ENCODE results near the gene SPAG17. TPM values are rescaled to one million over a fixed set of nuclear protein-coding genes. Genes with fewer than 3 reads are reported as not detected.

Gene SPAG17
- total RNA-seq, result not detected in 2 replicates
- 0.21 TPM for total RNA-seq (2013)
- polyA plus RNA-seq, result not detected in 2 replicates
- polyA minus RNA-seq, result not detected in 2 replicates

GRCh38 chr1:118185084-118185832, at the start of gene SPAG17:
SPAG17 (minus strand) TSS chr1:118185228; CDS start chr1:118185157, 71 bp downstream.
- 10% methylated on average over 28 of the region's 30 CpGs for WGBS (ENCODE audit: insufficient coverage)
- peaks cover 0 to 11% (median 0%) of the 10 kb centered on the region in 3 donors for H3K9me3 ChIP-seq (ENCODE audit: control extremely low read depth in 1 of 3, control insufficient read depth in 2 of 3, insufficient read depth in 1 of 3, low read length in 2 of 3)
- no peak within 1 kb of the TSS for H3K27ac ChIP-seq (ENCODE audit: low read length in 2 of 2)
- ChIA-PET CTCF (no interaction called here), POLR2A (no interaction called here)
- H3K36me3 ChIP-seq (replicated peaks in 1 of 2; ENCODE audit: control extremely low read depth in 1 of 2, control insufficient read depth in 1 of 2, extremely low read depth in 1 of 2, insufficient read depth in 2 of 2, low read length in 1 of 2), result no peaks in the 10 kb centered on the region
- H3K79me2 ChIP-seq (ENCODE audit: control insufficient read depth, insufficient read depth, low read length), result no peaks in the 10 kb centered on the region
- intact Hi-C loops (cut with micrococcal nuclease), result no loop called here
- H2AFZ ChIP-seq (ENCODE audit: insufficient read depth, low read depth, low read length, poor library complexity, severe bottlenecking), result peak within 1 kb of the TSS; percentile 23
- no peaks in the 10 kb centered on the region for H4K20me1 ChIP-seq (ENCODE audit: control insufficient read depth, insufficient read depth, low read length, poor library complexity, severe bottlenecking)
- Mint-ChIP-seq H3K9me3 (ENCODE audit: insufficient read depth) (peaks cover 1% of the 10 kb centered on the region), H3K4me1 (peaks cover 3% of the 10 kb centered on the region), H3K27ac (no peak within 1 kb of the TSS), H3K4me3 (no peak within 1 kb of the TSS), H3K27me3 (peaks cover 18% of the 10 kb centered on the region)
- ATAC-seq (ENCODE audit: low read depth) (no peak), DNase-seq (no peak)
- H3K27me3 ChIP-seq (replicated peaks in 1 of 4; ENCODE audit: control extremely low read depth in 1 of 4, control insufficient read depth in 3 of 4, insufficient read depth in 4 of 4, low read length in 3 of 4), result no peaks in the 10 kb centered on the region
- no peaks in the 10 kb centered on the region for H3K4me1 ChIP-seq (ENCODE audit: control insufficient read depth in 2 of 2, insufficient read depth in 2 of 2, low read length in 2 of 2)
- no peak within 1 kb of the TSS for H3K4me2 ChIP-seq (replicated peaks; ENCODE audit: low read depth, low read length, poor library complexity, severe bottlenecking)
- H3K4me3 ChIP-seq (ENCODE audit: control extremely low read depth in 1 of 5, extremely low read depth in 1 of 5, insufficient read depth in 1 of 5, low read depth in 2 of 5, low read length in 4 of 5), result no peak within 1 kb of the TSS
- H3K9ac ChIP-seq (ENCODE audit: low read length), result no peak within 1 kb of the TSS
- TF ChIP-seq CTCF (IDR thresholded peaks at IDR 0.05) (no peak), EZH2 (IDR thresholded peaks at IDR 0.05; ENCODE audit: borderline replicate concordance, insufficient read depth, low read depth, low read length, poor library complexity, severe bottlenecking) (no peak)

GRCh38 chr1:118225471-118225870, 40.4 kb upstream of the SPAG17 start:
- Histone ChIP-seq H3K4me2 (replicated peaks; ENCODE audit: low read depth, low read length, poor library complexity, severe bottlenecking) (no peak overlapping the region), H3K36me3 (replicated peaks in 1 of 2; ENCODE audit: control extremely low read depth in 1 of 2, control insufficient read depth in 1 of 2, extremely low read depth in 1 of 2, insufficient read depth in 2 of 2, low read length in 1 of 2) (no peaks in the 10 kb centered on the region), H3K9me3 (ENCODE audit: control extremely low read depth in 1 of 3, control insufficient read depth in 2 of 3, insufficient read depth in 1 of 3, low read length in 2 of 3) (no peaks in the 10 kb centered on the region), H3K4me1 (ENCODE audit: control insufficient read depth in 2 of 2, insufficient read depth in 2 of 2, low read length in 2 of 2) (no peaks in the 10 kb centered on the region), H2AFZ (ENCODE audit: insufficient read depth, low read depth, low read length, poor library complexity, severe bottlenecking) (no peak overlapping the region), H3K79me2 (ENCODE audit: control insufficient read depth, insufficient read depth, low read length) (no peaks in the 10 kb centered on the region), H3K27ac (ENCODE audit: low read length in 2 of 2) (no peak overlapping the region), H4K20me1 (ENCODE audit: control insufficient read depth, insufficient read depth, low read length, poor library complexity, severe bottlenecking) (no peaks in the 10 kb centered on the region), H3K4me3 (ENCODE audit: control extremely low read depth in 1 of 5, extremely low read depth in 1 of 5, insufficient read depth in 1 of 5, low read depth in 2 of 5, low read length in 4 of 5) (no peak overlapping the region), H3K27me3 (replicated peaks in 1 of 4; ENCODE audit: control extremely low read depth in 1 of 4, control insufficient read depth in 3 of 4, insufficient read depth in 4 of 4, low read length in 3 of 4) (no peaks in the 10 kb centered on the region), H3K9ac (ENCODE audit: low read length) (no peak overlapping the region)
- intact Hi-C loops (cut with micrococcal nuclease), result no loop called here
- Mint-ChIP-seq H3K9me3 (ENCODE audit: insufficient read depth) (no peaks in the 10 kb centered on the region), H3K27ac (no peak overlapping the region), H3K4me1 (no peaks in the 10 kb centered on the region), H3K4me3 (no peak overlapping the region), H3K27me3 (no peaks in the 10 kb centered on the region)
- POLR2A ChIA-PET, result no interaction called here
- ATAC-seq (ENCODE audit: low read depth), result no peak
- TF ChIP-seq EZH2 (IDR thresholded peaks at IDR 0.05; ENCODE audit: borderline replicate concordance, insufficient read depth, low read depth, low read length, poor library complexity, severe bottlenecking) (no peak), CTCF (IDR thresholded peaks at IDR 0.05) (no peak)
- CTCF ChIA-PET, result no interaction called here
- WGBS (ENCODE audit: insufficient coverage), result 87% methylated on average over 2 of the region's 6 CpGs
- no peak for DNase-seq

Data from B cell (primary cell).